Erythroblast (primary cell): Measurements from ENCODE around the gene PIK3R3.

Source experiments
- GATA1 ChIP-seq: IDR thresholded peaks from 2 replicates; pipeline ENCODE4 v1.6.1; 2011; ENCODE audit warnings: low read depth, mild to moderate bottlenecking, control low read depth, low read length, moderate library complexity
- POLR2A ChIP-seq: IDR thresholded peaks from 2 replicates; pipeline ENCODE4 v1.6.1; 2011; ENCODE audit warnings: mild to moderate bottlenecking, low read length

GRCh38 chr1:46013581-46013980, 118.8 kb downstream of the PIK3R3 start:
- TF ChIP-seq POLR2A (no peak), GATA1 (no peak)
